SIG-M5 (cell line): Measurements from ENCODE around the gene SH3BGRL3.
A peak's percentile ranks its signal among the peaks of the same experiment; 100 is the strongest.
"Not testable (repeated sequence)": the region's sequence is repeated elsewhere in the genome, so short reads cannot be mapped to it uniquely, and the experiment has no call there.

Experiments
- DNase-seq: peaks from one replicate; lab custom pipeline; 2025; lab: John Stamatoyannopoulos, UW

The SH3BGRL3 gene

GRCh38 chr1:26279456-26280332 is at the start of gene SH3BGRL3:
Gene SH3BGRL3 (plus strand): TSS chr1:26280086. CDS start chr1:26280156, 70 bp downstream.
- no peak for DNase-seq

- DNase-seq = not testable (repeated sequence)
Measured at GRCh38 chr1:26230682-26231081, 49.2 kb upstream of the SH3BGRL3 start.

GRCh38 chr1:26233903-26234643 is 45.8 kb upstream of the SH3BGRL3 start, which contains the start of gene CEP85:
Gene CEP85 (plus strand): TSS chr1:26234200. CDS start chr1:26239784, 5,584 bp downstream.
- DNase-seq = peak; percentile 69

- no peak for DNase-seq
Measured at GRCh38 chr1:26234644-26235370, 45.1 kb upstream of the SH3BGRL3 start.

- DNase-seq = no peak
Measured at GRCh38 chr1:26237230-26237966, 42.5 kb upstream of the SH3BGRL3 start.

GRCh38 chr1:26239936-26240335 is 40.0 kb upstream of the SH3BGRL3 start:
- no peak for DNase-seq

- no peak for DNase-seq
Measured at GRCh38 chr1:26252718-26253117, 27.2 kb upstream of the SH3BGRL3 start.

- DNase-seq = no peak
Measured at GRCh38 chr1:26254404-26254803, 25.5 kb upstream of the SH3BGRL3 start.

- no peak for DNase-seq
Measured at GRCh38 chr1:26257222-26257621, 22.7 kb upstream of the SH3BGRL3 start.

GRCh38 chr1:26259005-26259404 is 20.9 kb upstream of the SH3BGRL3 start:
- DNase-seq = no peak

GRCh38 chr1:26259578-26259977 is 20.3 kb upstream of the SH3BGRL3 start:
- DNase-seq = no peak

GRCh38 chr1:26263212-26263611 is 16.7 kb upstream of the SH3BGRL3 start:
- DNase-seq = no peak

GRCh38 chr1:26265405-26265804 is 14.5 kb upstream of the SH3BGRL3 start:
- no peak for DNase-seq

GRCh38 chr1:26268290-26269197 is 11.3 kb upstream of the SH3BGRL3 start:
- no peak for DNase-seq

- DNase-seq = no peak
Measured at GRCh38 chr1:26269198-26269550, 10.7 kb upstream of the SH3BGRL3 start.

- DNase-seq = peak; percentile 57
Measured at GRCh38 chr1:26274801-26275425, 5.0 kb upstream of the SH3BGRL3 start.

- DNase-seq = peak; percentile 62
Measured at GRCh38 chr1:26275580-26276431, 4.1 kb upstream of the SH3BGRL3 start.

GRCh38 chr1:26276432-26276838 is 3.5 kb upstream of the SH3BGRL3 start:
- DNase-seq = no peak

- no peak for DNase-seq
Measured at GRCh38 chr1:26277261-26277661, 2.6 kb upstream of the SH3BGRL3 start.
